GM23338 (cell line): Measurements from ENCODE around the gene CNNM2. TPM values are rescaled to one million over a fixed set of nuclear protein-coding genes. Genes with fewer than 3 reads are reported as not detected.

Experiments used
- ATAC-seq: fragments of 200-7000 bp; cut with Tn5 transposase; 3 replicates; pipeline ENCODE4 v1.9.1; 2020
- DNase-seq: peaks from one replicate; pipeline ENCODE4 v3.0.0-alpha.2; 2015; ENCODE audit warnings: low spot score
- H2AFZ ChIP-seq: fragments of 200-600 bp; sonication (generic); 2 replicates; pipeline ENCODE4 v1.8.0; 2016; ENCODE audit warnings: antibody characterized with exemption, mild to moderate bottlenecking, moderate library complexity
- H3F3A ChIP-seq: fragments of 200-600 bp; sonication (generic); replicated peaks from 2 replicates; pipeline ENCODE4 v1.8.0; 2017; ENCODE audit warnings: antibody characterized with exemption, mixed run types, low read depth
- H3K27ac ChIP-seq: fragments of 200-600 bp; sonication (generic); 2 replicates; pipeline ENCODE4 v1.6.1; 2016; ENCODE audit warnings: low read depth
- H3K27me3 ChIP-seq: fragments of 200-600 bp; sonication (generic); 2 replicates; pipeline ENCODE4 v1.8.0; 2016; ENCODE audit warnings: mild to moderate bottlenecking, mixed run types, moderate library complexity; ENCODE audit not compliant: insufficient read depth
- H3K36me3 ChIP-seq: fragments of 200-600 bp; sonication (generic); 2 replicates; pipeline ENCODE4 v1.8.0; 2016; ENCODE audit warnings: mild to moderate bottlenecking; ENCODE audit not compliant: insufficient read depth
- H3K4me1 ChIP-seq: fragments of 200-600 bp; sonication (generic); 2 replicates; pipeline ENCODE4 v1.8.0; 2016; ENCODE audit warnings: mild to moderate bottlenecking, moderate library complexity; ENCODE audit not compliant: insufficient read depth
- H3K4me2 ChIP-seq: fragments of 200-600 bp; sonication (generic); 2 replicates; pipeline ENCODE4 v1.7.1; 2017; ENCODE audit warnings: mixed run types
- H3K4me3 ChIP-seq: fragments of 200-600 bp; sonication (generic); 2 replicates; pipeline ENCODE4 v1.6.1; 2016; ENCODE audit warnings: mixed run types
- H3K79me2 ChIP-seq: fragments of 200-600 bp; sonication (generic); replicated peaks from 2 replicates; pipeline ENCODE4 v1.8.0; 2017; ENCODE audit warnings: mild to moderate bottlenecking; ENCODE audit not compliant: insufficient read depth
- H3K9me2 ChIP-seq: fragments of 200-600 bp; sonication (generic); 2 replicates; pipeline ENCODE4 v1.8.0; 2017; ENCODE audit not compliant: insufficient read depth
- H4K20me1 ChIP-seq: fragments of 200-600 bp; sonication (generic); replicated peaks from 2 replicates; pipeline ENCODE4 v1.8.0; 2017; ENCODE audit warnings: mild to moderate bottlenecking; ENCODE audit not compliant: insufficient read depth
- H3K27ac Mint-ChIP-seq: 2 replicates; pipeline ENCODE4 v1.8.0; 2020; ENCODE audit warnings: inconsistent platforms, mild to moderate bottlenecking, moderate library complexity, mixed read lengths
- H3K27me3 Mint-ChIP-seq: 3 replicates; pipeline ENCODE4 v1.8.0; 2022; ENCODE audit warnings: low read depth, mild to moderate bottlenecking, moderate library complexity, mixed read lengths, inconsistent platforms; ENCODE audit not compliant: insufficient read depth, poor library complexity
- H3K36me3 Mint-ChIP-seq: 3 replicates; pipeline ENCODE4 v1.8.0; 2021; ENCODE audit warnings: low read depth, mild to moderate bottlenecking, inconsistent platforms, moderate library complexity, mixed read lengths
- H3K4me1 Mint-ChIP-seq: 3 replicates; pipeline ENCODE4 v1.8.0; 2020; ENCODE audit warnings: mild to moderate bottlenecking, inconsistent platforms, mixed read lengths
- H3K4me3 Mint-ChIP-seq: 3 replicates; pipeline ENCODE4 v1.8.0; 2021; ENCODE audit warnings: moderate library complexity, mild to moderate bottlenecking, inconsistent platforms, mixed read lengths
- H3K9me3 Mint-ChIP-seq: 3 replicates; pipeline ENCODE4 v1.8.0; 2020; ENCODE audit warnings: moderate library complexity, mild to moderate bottlenecking, inconsistent platforms, mixed read lengths
- CREB1 ChIP-seq: fragments of 250-450 bp; sonication (Bioruptor Pico); IDR thresholded peaks from 2 replicates; pipeline ENCODE4 v1.5.0; 2020; ENCODE audit warnings: low read depth, mild to moderate bottlenecking, moderate library complexity
- EZH2 ChIP-seq: fragments of 200-600 bp; sonication (generic); IDR thresholded peaks from one replicate; pipeline ENCODE4 v1.8.0; 2017; ENCODE audit warnings: antibody characterized with exemption, mild to moderate bottlenecking, low read depth; ENCODE audit not compliant: unreplicated experiment
- JUNB ChIP-seq: IDR thresholded peaks from one replicate; pipeline ENCODE4 v1.6.1; 2016; ENCODE audit warnings: antibody characterized with exemption; ENCODE audit not compliant: unreplicated experiment
- NANOG ChIP-seq: IDR thresholded peaks from 2 replicates; pipeline ENCODE4 v1.6.1; 2016; ENCODE audit warnings: antibody characterized with exemption, borderline replicate concordance
- STAT1 ChIP-seq: IDR thresholded peaks from one replicate; pipeline ENCODE4 v1.6.1; 2016; ENCODE audit warnings: antibody characterized with exemption; ENCODE audit not compliant: unreplicated experiment
- ZNF114 ChIP-seq: fragments of 250-450 bp; sonication (Bioruptor Pico); IDR thresholded peaks from 2 replicates; pipeline ENCODE4 v1.5.0; 2020; ENCODE audit warnings: mild to moderate bottlenecking, moderate library complexity
- ZNF331 ChIP-seq: fragments of 250-450 bp; sonication (Bioruptor Pico); IDR thresholded peaks from 2 replicates; pipeline ENCODE4 v1.5.0; 2020; ENCODE audit warnings: low read depth, mild to moderate bottlenecking, moderate library complexity
- polyA plus RNA-seq: library from polyadenylated mRNA; unstranded; fragments of >200 nt; fragmentation: Nextera tagmentation; extraction: Ambion mirVana; gene quantifications from 2 replicates; pipeline ENCODE4 v1.2.1, GENCODE V29; 2016
- total RNA-seq: library from RNA; depleted of rRNA; stranded (reverse); fragments of >200 nt; shearing (Covaris generic); gene quantifications from 2 replicates; pipeline ENCODE4 v1.2.3, GENCODE V29; 2014
- TF ChIP-seq, protein P1 (sequence below): fragments of 250-450 bp; sonication (Bioruptor Pico); IDR thresholded peaks from 2 replicates; pipeline ENCODE4 v1.5.0; 2020; ENCODE audit warnings: mild to moderate bottlenecking, moderate library complexity
- TF ChIP-seq, protein P2 (sequence below): IDR thresholded peaks from one replicate; pipeline ENCODE4 v1.6.1; 2018; ENCODE audit warnings: antibody characterized with exemption; ENCODE audit not compliant: unreplicated experiment
- TF ChIP-seq, protein P3 (sequence below): IDR thresholded peaks from 2 replicates; pipeline ENCODE4 v1.6.1; 2016; ENCODE audit warnings: antibody characterized with exemption

CNNM2 gene
- total and polyA plus RNA-seq, 2 experiments from 2014 or later = 4.5 to 31.3 TPM

DNA sequence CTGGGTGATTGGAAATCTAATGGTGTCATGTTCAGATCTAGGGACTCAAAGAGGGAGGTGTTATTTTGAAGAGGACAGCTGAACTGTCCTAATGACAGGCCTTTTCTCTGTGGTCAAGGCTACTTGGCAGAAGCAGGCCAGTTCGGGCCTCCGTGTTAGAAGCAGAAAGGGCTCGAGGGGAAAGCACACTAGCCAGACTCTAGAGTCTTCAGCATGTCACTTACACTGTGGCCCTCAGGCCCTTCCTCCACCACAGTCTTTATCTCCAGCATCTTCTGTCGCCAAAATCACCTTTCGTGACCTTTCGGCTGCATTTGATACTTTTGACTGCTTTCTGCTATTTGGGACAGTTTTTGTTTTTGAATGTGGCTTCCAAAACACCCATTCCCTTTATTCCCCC is 123.3 kb downstream of the CNNM2 start (continued):
- TF ChIP-seq, protein P1, sequence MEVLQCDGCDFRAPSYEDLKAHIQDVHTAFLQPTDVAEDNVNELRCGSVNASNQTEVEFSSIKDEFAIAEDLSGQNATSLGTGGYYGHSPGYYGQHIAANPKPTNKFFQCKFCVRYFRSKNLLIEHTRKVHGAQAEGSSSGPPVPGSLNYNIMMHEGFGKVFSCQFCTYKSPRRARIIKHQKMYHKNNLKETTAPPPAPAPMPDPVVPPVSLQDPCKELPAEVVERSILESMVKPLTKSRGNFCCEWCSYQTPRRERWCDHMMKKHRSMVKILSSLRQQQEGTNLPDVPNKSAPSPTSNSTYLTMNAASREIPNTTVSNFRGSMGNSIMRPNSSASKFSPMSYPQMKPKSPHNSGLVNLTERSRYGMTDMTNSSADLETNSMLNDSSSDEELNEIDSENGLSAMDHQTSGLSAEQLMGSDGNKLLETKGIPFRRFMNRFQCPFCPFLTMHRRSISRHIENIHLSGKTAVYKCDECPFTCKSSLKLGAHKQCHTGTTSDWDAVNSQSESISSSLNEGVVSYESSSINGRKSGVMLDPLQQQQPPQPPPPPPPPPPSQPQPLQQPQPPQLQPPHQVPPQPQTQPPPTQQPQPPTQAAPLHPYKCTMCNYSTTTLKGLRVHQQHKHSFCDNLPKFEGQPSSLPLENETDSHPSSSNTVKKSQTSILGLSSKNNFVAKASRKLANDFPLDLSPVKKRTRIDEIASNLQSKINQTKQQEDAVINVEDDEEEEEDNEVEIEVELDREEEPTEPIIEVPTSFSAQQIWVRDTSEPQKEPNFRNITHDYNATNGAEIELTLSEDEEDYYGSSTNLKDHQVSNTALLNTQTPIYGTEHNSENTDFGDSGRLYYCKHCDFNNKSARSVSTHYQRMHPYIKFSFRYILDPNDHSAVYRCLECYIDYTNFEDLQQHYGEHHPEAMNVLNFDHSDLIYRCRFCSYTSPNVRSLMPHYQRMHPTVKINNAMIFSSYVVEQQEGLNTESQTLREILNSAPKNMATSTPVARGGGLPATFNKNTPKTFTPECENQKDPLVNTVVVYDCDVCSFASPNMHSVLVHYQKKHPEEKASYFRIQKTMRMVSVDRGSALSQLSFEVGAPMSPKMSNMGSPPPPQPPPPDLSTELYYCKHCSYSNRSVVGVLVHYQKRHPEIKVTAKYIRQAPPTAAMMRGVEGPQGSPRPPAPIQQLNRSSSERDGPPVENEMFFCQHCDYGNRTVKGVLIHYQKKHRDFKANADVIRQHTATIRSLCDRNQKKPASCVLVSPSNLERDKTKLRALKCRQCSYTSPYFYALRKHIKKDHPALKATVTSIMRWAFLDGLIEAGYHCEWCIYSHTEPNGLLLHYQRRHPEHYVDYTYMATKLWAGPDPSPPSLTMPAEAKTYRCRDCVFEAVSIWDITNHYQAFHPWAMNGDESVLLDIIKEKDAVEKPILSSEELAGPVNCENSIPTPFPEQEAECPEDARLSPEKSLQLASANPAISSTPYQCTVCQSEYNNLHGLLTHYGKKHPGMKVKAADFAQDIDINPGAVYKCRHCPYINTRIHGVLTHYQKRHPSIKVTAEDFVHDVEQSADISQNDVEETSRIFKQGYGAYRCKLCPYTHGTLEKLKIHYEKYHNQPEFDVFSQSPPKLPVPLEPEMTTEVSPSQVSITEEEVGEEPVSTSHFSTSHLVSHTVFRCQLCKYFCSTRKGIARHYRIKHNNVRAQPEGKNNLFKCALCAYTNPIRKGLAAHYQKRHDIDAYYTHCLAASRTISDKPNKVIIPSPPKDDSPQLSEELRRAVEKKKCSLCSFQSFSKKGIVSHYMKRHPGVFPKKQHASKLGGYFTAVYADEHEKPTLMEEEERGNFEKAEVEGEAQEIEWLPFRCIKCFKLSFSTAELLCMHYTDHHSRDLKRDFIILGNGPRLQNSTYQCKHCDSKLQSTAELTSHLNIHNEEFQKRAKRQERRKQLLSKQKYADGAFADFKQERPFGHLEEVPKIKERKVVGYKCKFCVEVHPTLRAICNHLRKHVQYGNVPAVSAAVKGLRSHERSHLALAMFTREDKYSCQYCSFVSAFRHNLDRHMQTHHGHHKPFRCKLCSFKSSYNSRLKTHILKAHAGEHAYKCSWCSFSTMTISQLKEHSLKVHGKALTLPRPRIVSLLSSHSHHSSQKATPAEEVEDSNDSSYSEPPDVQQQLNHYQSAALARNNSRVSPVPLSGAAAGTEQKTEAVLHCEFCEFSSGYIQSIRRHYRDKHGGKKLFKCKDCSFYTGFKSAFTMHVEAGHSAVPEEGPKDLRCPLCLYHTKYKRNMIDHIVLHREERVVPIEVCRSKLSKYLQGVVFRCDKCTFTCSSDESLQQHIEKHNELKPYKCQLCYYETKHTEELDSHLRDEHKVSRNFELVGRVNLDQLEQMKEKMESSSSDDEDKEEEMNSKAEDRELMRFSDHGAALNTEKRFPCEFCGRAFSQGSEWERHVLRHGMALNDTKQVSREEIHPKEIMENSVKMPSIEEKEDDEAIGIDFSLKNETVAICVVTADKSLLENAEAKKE = no peak
- TF ChIP-seq, protein P2, sequence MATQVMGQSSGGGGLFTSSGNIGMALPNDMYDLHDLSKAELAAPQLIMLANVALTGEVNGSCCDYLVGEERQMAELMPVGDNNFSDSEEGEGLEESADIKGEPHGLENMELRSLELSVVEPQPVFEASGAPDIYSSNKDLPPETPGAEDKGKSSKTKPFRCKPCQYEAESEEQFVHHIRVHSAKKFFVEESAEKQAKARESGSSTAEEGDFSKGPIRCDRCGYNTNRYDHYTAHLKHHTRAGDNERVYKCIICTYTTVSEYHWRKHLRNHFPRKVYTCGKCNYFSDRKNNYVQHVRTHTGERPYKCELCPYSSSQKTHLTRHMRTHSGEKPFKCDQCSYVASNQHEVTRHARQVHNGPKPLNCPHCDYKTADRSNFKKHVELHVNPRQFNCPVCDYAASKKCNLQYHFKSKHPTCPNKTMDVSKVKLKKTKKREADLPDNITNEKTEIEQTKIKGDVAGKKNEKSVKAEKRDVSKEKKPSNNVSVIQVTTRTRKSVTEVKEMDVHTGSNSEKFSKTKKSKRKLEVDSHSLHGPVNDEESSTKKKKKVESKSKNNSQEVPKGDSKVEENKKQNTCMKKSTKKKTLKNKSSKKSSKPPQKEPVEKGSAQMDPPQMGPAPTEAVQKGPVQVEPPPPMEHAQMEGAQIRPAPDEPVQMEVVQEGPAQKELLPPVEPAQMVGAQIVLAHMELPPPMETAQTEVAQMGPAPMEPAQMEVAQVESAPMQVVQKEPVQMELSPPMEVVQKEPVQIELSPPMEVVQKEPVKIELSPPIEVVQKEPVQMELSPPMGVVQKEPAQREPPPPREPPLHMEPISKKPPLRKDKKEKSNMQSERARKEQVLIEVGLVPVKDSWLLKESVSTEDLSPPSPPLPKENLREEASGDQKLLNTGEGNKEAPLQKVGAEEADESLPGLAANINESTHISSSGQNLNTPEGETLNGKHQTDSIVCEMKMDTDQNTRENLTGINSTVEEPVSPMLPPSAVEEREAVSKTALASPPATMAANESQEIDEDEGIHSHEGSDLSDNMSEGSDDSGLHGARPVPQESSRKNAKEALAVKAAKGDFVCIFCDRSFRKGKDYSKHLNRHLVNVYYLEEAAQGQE = no peak
- no peak for TF ChIP-seq ZNF331 (CRISPR knock-in tag)
- TF ChIP-seq ZNF114 (CRISPR knock-in tag) = no peak

DNA sequence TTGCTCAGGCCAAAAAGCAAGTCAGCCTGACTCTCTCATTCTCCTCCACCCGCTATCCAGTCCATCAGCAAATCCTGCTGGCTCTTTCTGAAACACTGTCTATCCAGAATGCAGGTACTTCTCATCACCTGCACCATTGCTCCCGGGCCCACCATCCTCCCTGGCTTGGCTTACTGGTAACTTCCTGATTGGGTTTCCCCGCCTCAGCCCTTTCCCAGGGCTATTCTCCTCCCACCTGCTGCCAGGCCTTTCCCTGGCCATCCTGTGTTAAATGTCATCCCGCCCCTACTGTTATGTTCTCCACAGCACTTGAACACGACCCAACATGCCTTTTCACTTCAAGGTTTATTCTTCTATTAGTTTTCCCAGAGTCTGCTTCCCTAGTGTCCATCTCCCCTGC is 124.0 kb downstream of the CNNM2 start:
- Histone ChIP-seq H3F3A (0 out of 2 replicates have a peak, but pooled peaks cover 4% of the 10 kb centered on the region), H3K4me3 (no peak overlapping the region), H3K27me3 (no peaks in the 10 kb centered on the region), H3K27ac (peak overlapping the region; percentile 62), H3K4me1 (peaks cover 35% of the 10 kb centered on the region), H3K9me2 (no peaks in the 10 kb centered on the region), H3K4me2 (peak overlapping the region; percentile 23; the same call in 1 of the 2 replicates), H4K20me1 (no peaks in the 10 kb centered on the region), H3K36me3 (no peaks in the 10 kb centered on the region), H3K79me2 (no peaks in the 10 kb centered on the region), H2AFZ (no peak overlapping the region)
- no peak overlapping the region; the same call in 2 of the 3 replicates for H3K4me3 Mint-ChIP-seq
- H3K9me3 Mint-ChIP-seq = no peaks in the 10 kb centered on the region
- peaks cover 4% of the 10 kb centered on the region for H3K27me3 Mint-ChIP-seq
- ATAC-seq (peak; percentile 84), DNase-seq (peak; percentile 57)
- no peaks in the 10 kb centered on the region for H3K36me3 Mint-ChIP-seq
- no peak overlapping the region; the same call in 1 of the 2 replicates for H3K27ac Mint-ChIP-seq
- peaks cover 37% of the 10 kb centered on the region for H3K4me1 Mint-ChIP-seq
- TF ChIP-seq NANOG (no peak), EZH2 (no peak), STAT1 (no peak), JUNB (no peak), ZNF114 (CRISPR knock-in tag) (no peak), ZNF331 (CRISPR knock-in tag) (no peak), CREB1 (CRISPR knock-in tag) (no peak)
- TF ChIP-seq, protein P3, sequence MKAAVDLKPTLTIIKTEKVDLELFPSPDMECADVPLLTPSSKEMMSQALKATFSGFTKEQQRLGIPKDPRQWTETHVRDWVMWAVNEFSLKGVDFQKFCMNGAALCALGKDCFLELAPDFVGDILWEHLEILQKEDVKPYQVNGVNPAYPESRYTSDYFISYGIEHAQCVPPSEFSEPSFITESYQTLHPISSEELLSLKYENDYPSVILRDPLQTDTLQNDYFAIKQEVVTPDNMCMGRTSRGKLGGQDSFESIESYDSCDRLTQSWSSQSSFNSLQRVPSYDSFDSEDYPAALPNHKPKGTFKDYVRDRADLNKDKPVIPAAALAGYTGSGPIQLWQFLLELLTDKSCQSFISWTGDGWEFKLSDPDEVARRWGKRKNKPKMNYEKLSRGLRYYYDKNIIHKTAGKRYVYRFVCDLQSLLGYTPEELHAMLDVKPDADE = no peak
- TF ChIP-seq, protein P2 = no peak
